Activated CD4-positive, alpha-beta T cell treated with anti-CD3 and anti-CD28 coated beads, Interleukin-2, amount 10 ng/mL, durations not matched to agents 7 days and 5 days (primary cell): ENCODE measurements around the gene PRKN. TPM values are rescaled to one million over a fixed set of nuclear protein-coding genes. Genes with fewer than 3 reads are reported as not detected.

Experiments used
- CTCF ChIA-PET: fragments of 350-600 bp; sonication (Branson Sonifier 250); formaldehyde crosslinking; loops from one replicate; lab custom pipeline; 2021; ENCODE audit warnings: antibody characterized with exemption; lab: Charles Lee
- POLR2A ChIA-PET: fragments of 350-600 bp; sonication (Branson Sonifier 250); formaldehyde crosslinking; loops from one replicate; lab custom pipeline; 2021; ENCODE audit warnings: antibody characterized with exemption; lab: Charles Lee
- DNase-seq: peaks from one replicate; pipeline ENCODE4 v3.0.0-alpha.2; 2020
- H3K27ac Mint-ChIP-seq: one replicate; pipeline ENCODE4 v1.8.0; 2021; ENCODE audit warnings: mild to moderate bottlenecking, moderate library complexity, mixed read lengths
- H3K27me3 Mint-ChIP-seq: one replicate; pipeline ENCODE4 v1.8.0; 2021; ENCODE audit warnings: mixed read lengths
- H3K36me3 Mint-ChIP-seq: one replicate; pipeline ENCODE4 v1.8.0; 2021; ENCODE audit warnings: low read depth, mixed read lengths
- H3K4me1 Mint-ChIP-seq: one replicate; pipeline ENCODE4 v1.8.0; 2021; ENCODE audit warnings: mixed read lengths
- H3K4me3 Mint-ChIP-seq: one replicate; pipeline ENCODE4 v1.8.0; 2021; ENCODE audit warnings: mild to moderate bottlenecking, moderate library complexity, mixed read lengths
- H3K9me3 Mint-ChIP-seq: one replicate; pipeline ENCODE4 v1.8.0; 2021; ENCODE audit warnings: mixed read lengths
- total RNA-seq, 2 experiments: library from RNA; stranded (reverse); gene quantifications; one replicate each; pipeline ENCODE4 v1.2.3, GENCODE V29; 2021

Gene PRKN
- total RNA-seq, 2 experiments from 2014 or later, result 0.77 to 0.94 TPM

GRCh38 chr6:162644153-162644552 lies 83.4 kb downstream of the PRKN start:
- ChIA-PET CTCF (no interaction called here), POLR2A (no interaction called here)
- H3K36me3 Mint-ChIP-seq, result no peaks in the 10 kb centered on the region
- H3K9me3 Mint-ChIP-seq, result no peaks in the 10 kb centered on the region
- H3K4me3 Mint-ChIP-seq, result no peak overlapping the region
- DNase-seq, result no peak
- no peaks in the 10 kb centered on the region for H3K27me3 Mint-ChIP-seq
- no peak overlapping the region for H3K27ac Mint-ChIP-seq
- no peaks in the 10 kb centered on the region for H3K4me1 Mint-ChIP-seq

GRCh38 chr6:162640756-162641155 lies 86.8 kb downstream of the PRKN start:
- CTCF ChIA-PET, result no interaction called here
- POLR2A ChIA-PET, result no interaction called here
- Mint-ChIP-seq H3K4me1 (no peaks in the 10 kb centered on the region), H3K27ac (no peak overlapping the region), H3K9me3 (no peaks in the 10 kb centered on the region), H3K27me3 (no peaks in the 10 kb centered on the region), H3K4me3 (no peak overlapping the region), H3K36me3 (no peaks in the 10 kb centered on the region)
- DNase-seq, result no peak

GRCh38 chr6:162639951-162640350 lies 87.6 kb downstream of the PRKN start:
- Mint-ChIP-seq H3K36me3 (no peaks in the 10 kb centered on the region), H3K9me3 (no peaks in the 10 kb centered on the region), H3K4me3 (no peak overlapping the region), H3K27ac (no peak overlapping the region), H3K4me1 (no peaks in the 10 kb centered on the region), H3K27me3 (no peaks in the 10 kb centered on the region)
- CTCF ChIA-PET, result no interaction called here
- no peak for DNase-seq
- POLR2A ChIA-PET, result no interaction called here

- Mint-ChIP-seq H3K4me3 (no peak overlapping the region), H3K4me1 (no peaks in the 10 kb centered on the region), H3K36me3 (no peaks in the 10 kb centered on the region), H3K9me3 (peaks cover 2% of the 10 kb centered on the region), H3K27me3 (no peaks in the 10 kb centered on the region), H3K27ac (no peak overlapping the region)
- ChIA-PET CTCF (no interaction called here), POLR2A (interaction anchor here (0.7 kb wide), 1 partner anchor 17 kb away, joined by 3 read pairs; no protein-coding TSS in a partner anchor)
- no peak for DNase-seq
These were observed 88.5 kb downstream of the PRKN start for GRCh38 chr6:162638931-162639574.

- no peak overlapping the region for H3K4me3 Mint-ChIP-seq
- peaks cover 2% of the 10 kb centered on the region for H3K9me3 Mint-ChIP-seq
- DNase-seq, result no peak
- no peaks in the 10 kb centered on the region for H3K4me1 Mint-ChIP-seq
- H3K27ac Mint-ChIP-seq, result no peak overlapping the region
- H3K27me3 Mint-ChIP-seq, result no peaks in the 10 kb centered on the region
- ChIA-PET POLR2A (no interaction called here), CTCF (no interaction called here)
- H3K36me3 Mint-ChIP-seq, result no peaks in the 10 kb centered on the region
These were observed 90.2 kb downstream of the PRKN start for GRCh38 chr6:162637317-162637716.

- POLR2A ChIA-PET, result no interaction called here
- Mint-ChIP-seq H3K9me3 (peaks cover 2% of the 10 kb centered on the region), H3K27me3 (no peaks in the 10 kb centered on the region), H3K4me1 (no peaks in the 10 kb centered on the region), H3K4me3 (no peak overlapping the region), H3K27ac (no peak overlapping the region), H3K36me3 (no peaks in the 10 kb centered on the region)
- DNase-seq, result no peak
- CTCF ChIA-PET, result no interaction called here
These were observed 91.4 kb downstream of the PRKN start for GRCh38 chr6:162636167-162636566.

- no peak for DNase-seq
- Mint-ChIP-seq H3K4me1 (no peaks in the 10 kb centered on the region), H3K27ac (no peak overlapping the region), H3K4me3 (no peak overlapping the region), H3K9me3 (peaks cover 7% of the 10 kb centered on the region), H3K36me3 (no peaks in the 10 kb centered on the region), H3K27me3 (no peaks in the 10 kb centered on the region)
- ChIA-PET POLR2A (no interaction called here), CTCF (interaction anchor here (0.7 kb wide), 1 partner anchor 8 kb away, joined by 3 read pairs; no protein-coding TSS in a partner anchor)
These were observed 96.0 kb downstream of the PRKN start for GRCh38 chr6:162631546-162631945.

GRCh38 chr6:162630069-162630468 lies 97.5 kb downstream of the PRKN start:
- Mint-ChIP-seq H3K27ac (no peak overlapping the region), H3K36me3 (no peaks in the 10 kb centered on the region), H3K9me3 (peaks cover 7% of the 10 kb centered on the region), H3K27me3 (no peaks in the 10 kb centered on the region), H3K4me1 (no peaks in the 10 kb centered on the region), H3K4me3 (no peak overlapping the region)
- ChIA-PET POLR2A (no interaction called here), CTCF (no interaction called here)
- DNase-seq, result no peak

- CTCF ChIA-PET, result no interaction called here
- Mint-ChIP-seq H3K27ac (no peak overlapping the region), H3K9me3 (peaks cover 5% of the 10 kb centered on the region), H3K4me3 (no peak overlapping the region), H3K4me1 (no peaks in the 10 kb centered on the region), H3K27me3 (no peaks in the 10 kb centered on the region), H3K36me3 (no peaks in the 10 kb centered on the region)
- DNase-seq, result no peak
- POLR2A ChIA-PET, result no interaction called here
These were observed 99.7 kb downstream of the PRKN start for GRCh38 chr6:162627825-162628224.

GRCh38 chr6:162627362-162627761 lies 100.2 kb downstream of the PRKN start:
- ChIA-PET POLR2A (no interaction called here), CTCF (no interaction called here)
- Mint-ChIP-seq H3K27ac (no peak overlapping the region), H3K9me3 (peaks cover 7% of the 10 kb centered on the region), H3K27me3 (no peaks in the 10 kb centered on the region), H3K4me1 (no peaks in the 10 kb centered on the region), H3K36me3 (no peaks in the 10 kb centered on the region), H3K4me3 (no peak overlapping the region)
- no peak for DNase-seq

GRCh38 chr6:162626869-162627268 lies 100.7 kb downstream of the PRKN start:
- CTCF ChIA-PET, result no interaction called here
- H3K27ac Mint-ChIP-seq, result no peak overlapping the region
- no peaks in the 10 kb centered on the region for H3K4me1 Mint-ChIP-seq

GRCh38 chr6:162625846-162626540 lies 101.6 kb downstream of the PRKN start:
- POLR2A ChIA-PET, result no interaction called here
- Mint-ChIP-seq H3K36me3 (no peaks in the 10 kb centered on the region), H3K27ac (no peak overlapping the region), H3K4me1 (no peaks in the 10 kb centered on the region), H3K4me3 (no peak overlapping the region), H3K27me3 (no peaks in the 10 kb centered on the region), H3K9me3 (peaks cover 8% of the 10 kb centered on the region)
- DNase-seq, result no peak
- CTCF ChIA-PET, result no interaction called here

More at GRCh38 chr6:162626869-162627268, 100.7 kb downstream of the PRKN start:
- no peak overlapping the region for H3K4me3 Mint-ChIP-seq
- no peak for DNase-seq
- no peaks in the 10 kb centered on the region for H3K36me3 Mint-ChIP-seq
- POLR2A ChIA-PET, result no interaction called here
- H3K27me3 Mint-ChIP-seq, result no peaks in the 10 kb centered on the region
- H3K9me3 Mint-ChIP-seq, result peaks cover 8% of the 10 kb centered on the region

- Mint-ChIP-seq H3K27me3 (no peaks in the 10 kb centered on the region), H3K27ac (no peak overlapping the region), H3K4me3 (no peak overlapping the region), H3K9me3 (peaks cover 6% of the 10 kb centered on the region), H3K36me3 (no peaks in the 10 kb centered on the region), H3K4me1 (no peaks in the 10 kb centered on the region)
- ChIA-PET POLR2A (no interaction called here), CTCF (interaction anchor here (0.9 kb wide), 1 partner anchor 14 kb away, joined by 4 read pairs; no protein-coding TSS in a partner anchor)
- DNase-seq, result no peak
These were observed 105.0 kb downstream of the PRKN start for GRCh38 chr6:162622572-162622971.
